ENCODE data around the gene MCM3AP.

DNA sequence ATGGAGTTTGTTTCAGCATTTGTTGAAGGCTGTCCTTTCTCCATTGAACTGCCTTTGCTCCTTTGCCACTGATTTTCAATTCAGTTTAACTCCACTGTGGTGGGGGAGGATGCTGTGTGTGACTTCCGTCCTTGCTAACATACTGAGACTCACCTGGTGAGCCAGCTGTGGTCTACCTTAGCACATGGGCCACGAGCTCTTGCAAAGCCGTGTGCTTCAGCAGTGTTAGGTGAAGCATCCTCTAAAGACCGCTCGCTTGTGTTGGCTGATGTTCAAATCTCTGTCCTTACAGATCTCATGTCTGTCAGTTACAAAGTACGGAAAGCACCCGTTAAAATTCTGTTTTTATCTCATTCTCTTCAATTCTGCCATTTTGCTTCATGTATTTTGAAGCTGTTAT lies 97.6 kb downstream of the MCM3AP start:
- TF ChIP-seq, protein P1, sequence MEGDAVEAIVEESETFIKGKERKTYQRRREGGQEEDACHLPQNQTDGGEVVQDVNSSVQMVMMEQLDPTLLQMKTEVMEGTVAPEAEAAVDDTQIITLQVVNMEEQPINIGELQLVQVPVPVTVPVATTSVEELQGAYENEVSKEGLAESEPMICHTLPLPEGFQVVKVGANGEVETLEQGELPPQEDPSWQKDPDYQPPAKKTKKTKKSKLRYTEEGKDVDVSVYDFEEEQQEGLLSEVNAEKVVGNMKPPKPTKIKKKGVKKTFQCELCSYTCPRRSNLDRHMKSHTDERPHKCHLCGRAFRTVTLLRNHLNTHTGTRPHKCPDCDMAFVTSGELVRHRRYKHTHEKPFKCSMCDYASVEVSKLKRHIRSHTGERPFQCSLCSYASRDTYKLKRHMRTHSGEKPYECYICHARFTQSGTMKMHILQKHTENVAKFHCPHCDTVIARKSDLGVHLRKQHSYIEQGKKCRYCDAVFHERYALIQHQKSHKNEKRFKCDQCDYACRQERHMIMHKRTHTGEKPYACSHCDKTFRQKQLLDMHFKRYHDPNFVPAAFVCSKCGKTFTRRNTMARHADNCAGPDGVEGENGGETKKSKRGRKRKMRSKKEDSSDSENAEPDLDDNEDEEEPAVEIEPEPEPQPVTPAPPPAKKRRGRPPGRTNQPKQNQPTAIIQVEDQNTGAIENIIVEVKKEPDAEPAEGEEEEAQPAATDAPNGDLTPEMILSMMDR (IDR thresholded peaks at IDR 0.05) = no peak
- no peak for TF ChIP-seq POLR2A (IDR thresholded peaks at IDR 0.05)

All from Peyer's patch (tissue), 4 donors.